ENCODE measurements around the gene LONRF2.

DNA sequence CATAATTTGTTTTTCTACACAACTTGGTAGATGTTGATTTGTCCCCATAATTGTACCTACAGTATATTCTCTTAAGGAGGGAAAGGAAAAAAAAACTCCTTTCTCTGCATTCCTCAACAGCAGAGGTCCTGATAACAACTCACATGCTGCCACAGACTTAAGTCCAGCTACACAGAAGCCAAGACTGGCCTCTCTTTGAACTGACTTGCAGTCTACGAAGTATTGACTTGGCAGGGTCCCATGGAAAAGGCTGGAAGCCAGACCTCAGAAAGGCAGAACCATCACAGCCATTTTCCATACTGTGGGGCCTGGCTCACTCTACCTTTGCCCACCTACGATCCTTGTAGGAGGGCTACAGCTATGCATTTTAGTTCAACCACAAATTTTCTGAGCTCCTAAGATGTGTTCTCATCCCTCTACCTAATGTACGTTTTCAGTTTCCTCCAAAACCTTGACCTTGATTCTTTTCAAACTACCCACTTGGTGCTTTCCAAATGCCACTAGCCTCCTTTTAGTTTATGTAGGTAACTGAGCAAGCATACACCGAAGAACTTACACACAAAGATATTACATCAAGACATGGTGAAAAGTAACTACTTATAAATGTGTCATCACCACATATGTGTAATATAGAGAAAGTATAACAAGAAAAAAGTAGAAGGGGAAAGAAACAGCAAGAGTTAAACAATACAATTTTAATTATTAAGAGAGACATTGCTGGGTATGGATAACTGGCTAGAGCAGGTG lies 12.2 kb downstream of the LONRF2 start:
- TF ChIP-seq, protein P1, sequence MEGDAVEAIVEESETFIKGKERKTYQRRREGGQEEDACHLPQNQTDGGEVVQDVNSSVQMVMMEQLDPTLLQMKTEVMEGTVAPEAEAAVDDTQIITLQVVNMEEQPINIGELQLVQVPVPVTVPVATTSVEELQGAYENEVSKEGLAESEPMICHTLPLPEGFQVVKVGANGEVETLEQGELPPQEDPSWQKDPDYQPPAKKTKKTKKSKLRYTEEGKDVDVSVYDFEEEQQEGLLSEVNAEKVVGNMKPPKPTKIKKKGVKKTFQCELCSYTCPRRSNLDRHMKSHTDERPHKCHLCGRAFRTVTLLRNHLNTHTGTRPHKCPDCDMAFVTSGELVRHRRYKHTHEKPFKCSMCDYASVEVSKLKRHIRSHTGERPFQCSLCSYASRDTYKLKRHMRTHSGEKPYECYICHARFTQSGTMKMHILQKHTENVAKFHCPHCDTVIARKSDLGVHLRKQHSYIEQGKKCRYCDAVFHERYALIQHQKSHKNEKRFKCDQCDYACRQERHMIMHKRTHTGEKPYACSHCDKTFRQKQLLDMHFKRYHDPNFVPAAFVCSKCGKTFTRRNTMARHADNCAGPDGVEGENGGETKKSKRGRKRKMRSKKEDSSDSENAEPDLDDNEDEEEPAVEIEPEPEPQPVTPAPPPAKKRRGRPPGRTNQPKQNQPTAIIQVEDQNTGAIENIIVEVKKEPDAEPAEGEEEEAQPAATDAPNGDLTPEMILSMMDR (IDR thresholded peaks at IDR 0.05) = no peak
- TF ChIP-seq EP300 (IDR thresholded peaks at IDR 0.05; ENCODE audit: low read depth) = no peak
- no peak for TF ChIP-seq POLR2A (IDR thresholded peaks at IDR 0.05)

Data from transverse colon (tissue), 3 donors.